NCI-H345 treated with DMSO at 0.1 percent for 48 hours (cell line): ENCODE results near the gene SRRM5.
"Not testable (repeated sequence)": the region's sequence is repeated elsewhere in the genome, so short reads cannot be mapped to it uniquely, and the experiment has no call there.

ENCODE experiments used
- DNase-seq: peaks from one replicate; lab custom pipeline; 2025; ENCODE audit not compliant: unreplicated experiment; lab: John Stamatoyannopoulos, UW

SRRM5 gene

GRCh38 chr19:43612374-43612773, 486 bp downstream of the SRRM5 start:
- DNase-seq = no peak

- no peak for DNase-seq
Measured at GRCh38 chr19:43616306-43616705, 4.4 kb downstream of the SRRM5 start.

- no peak for DNase-seq
Measured at GRCh38 chr19:43616954-43617353, 5.1 kb downstream of the SRRM5 start.

GRCh38 chr19:43618921-43619261, 7.0 kb downstream of the SRRM5 start:
- no peak for DNase-seq

GRCh38 chr19:43619262-43620060, 7.6 kb downstream of the SRRM5 start, which contains the start of gene ZNF428:
Gene ZNF428, minus strand, starts transcription at chr19:43619629. Its CDS starts 5,325 bp downstream, at chr19:43614304.
- peak; percentile 50 for DNase-seq

- no peak for DNase-seq
Measured at GRCh38 chr19:43620061-43621001, 8.4 kb downstream of the SRRM5 start.

GRCh38 chr19:43622070-43622469, 10.2 kb downstream of the SRRM5 start:
- no peak for DNase-seq

GRCh38 chr19:43622956-43623355, 11.1 kb downstream of the SRRM5 start:
- DNase-seq = no peak

- DNase-seq = no peak
Measured at GRCh38 chr19:43623889-43624670, 12.2 kb downstream of the SRRM5 start.

GRCh38 chr19:43624933-43625332, 13.0 kb downstream of the SRRM5 start:
- no peak for DNase-seq

GRCh38 chr19:43625918-43626579, 14.2 kb downstream of the SRRM5 start:
- DNase-seq = no peak

- no peak for DNase-seq
Measured at GRCh38 chr19:43626838-43627237, 14.9 kb downstream of the SRRM5 start.

GRCh38 chr19:43628646-43629326, 16.9 kb downstream of the SRRM5 start:
- DNase-seq = no peak

- no peak for DNase-seq
Measured at GRCh38 chr19:43631491-43631890, 19.6 kb downstream of the SRRM5 start.

GRCh38 chr19:43633520-43633919, 21.6 kb downstream of the SRRM5 start:
- no peak for DNase-seq

- no peak for DNase-seq
Measured at GRCh38 chr19:43634068-43634467, 22.2 kb downstream of the SRRM5 start.

- DNase-seq = no peak
Measured at GRCh38 chr19:43634506-43634871, 22.6 kb downstream of the SRRM5 start.

- DNase-seq = no peak
Measured at GRCh38 chr19:43634872-43635560, 23.1 kb downstream of the SRRM5 start.

GRCh38 chr19:43635561-43635940, 23.7 kb downstream of the SRRM5 start:
- not testable (repeated sequence) for DNase-seq
